NT2/D1 (cell line): ENCODE results near the gene HAGHL.

Source experiments
- DNase-seq: peaks from one replicate; pipeline ENCODE4 v3.0.0-alpha.2; 2011; ENCODE audit warnings: low read depth, low spot score
- H3K27me3 ChIP-seq: 2 replicates; pipeline ENCODE4 v1.6.0; 2011; ENCODE audit warnings: mild to moderate bottlenecking; ENCODE audit not compliant: insufficient read length, insufficient read depth
- H3K36me3 ChIP-seq: 2 replicates; pipeline ENCODE4 v1.6.1; 2011; ENCODE audit warnings: mild to moderate bottlenecking, low read length, mixed read lengths; ENCODE audit not compliant: insufficient read depth, insufficient read length
- H3K4me1 ChIP-seq: 2 replicates; pipeline ENCODE4 v1.5.1; 2011; ENCODE audit not compliant: insufficient read depth, insufficient read length
- H3K4me3 ChIP-seq: 2 replicates; pipeline ENCODE4 v1.5.1; 2011; ENCODE audit warnings: low read depth; ENCODE audit not compliant: insufficient read length
- H3K9ac ChIP-seq: 2 replicates; pipeline ENCODE4 v1.6.0; 2011; ENCODE audit warnings: low read depth; ENCODE audit not compliant: insufficient read length
- H3K9me3 ChIP-seq: 2 replicates; pipeline ENCODE4 v1.5.1; 2011; ENCODE audit warnings: mild to moderate bottlenecking, low read length; ENCODE audit not compliant: insufficient read depth
- SUZ12 ChIP-seq: IDR thresholded peaks from 2 replicates; pipeline ENCODE4 v1.6.1; 2011; ENCODE audit not compliant: insufficient read length, insufficient read depth; ENCODE audit errors: extremely low read depth
- YY1 ChIP-seq: IDR thresholded peaks from 2 replicates; pipeline ENCODE4 v1.6.1; 2011; ENCODE audit not compliant: insufficient read length, insufficient read depth
- ZNF274 ChIP-seq: IDR thresholded peaks from 2 replicates; pipeline ENCODE4 v1.6.1; 2011; ENCODE audit warnings: mild to moderate bottlenecking, low read depth, low read length

The HAGHL gene

GRCh38 chr16:776824-777223 lies 49.9 kb downstream of the HAGHL start:
- Histone ChIP-seq H3K9ac (no peak overlapping the region), H3K9me3 (no peaks in the 10 kb centered on the region), H3K27me3 (peaks cover 21% of the 10 kb centered on the region), H3K36me3 (no peaks in the 10 kb centered on the region), H3K4me1 (peaks cover 9% of the 10 kb centered on the region), H3K4me3 (no peak overlapping the region)
- TF ChIP-seq YY1 (no peak), ZNF274 (no peak), SUZ12 (no peak)
- DNase-seq: no peak

- H3K36me3 ChIP-seq: no peaks in the 10 kb centered on the region
- no peak for DNase-seq
- peaks cover 10% of the 10 kb centered on the region for H3K4me1 ChIP-seq
- TF ChIP-seq YY1: no peak
- H3K9ac ChIP-seq: peak overlapping the region; percentile 8
- H3K9me3 ChIP-seq: no peaks in the 10 kb centered on the region
- no peak overlapping the region for H3K4me3 ChIP-seq
- peaks cover 21% of the 10 kb centered on the region for H3K27me3 ChIP-seq
These were observed 50.9 kb downstream of the HAGHL start for GRCh38 chr16:777826-778225.

- H3K9me3 ChIP-seq: no peaks in the 10 kb centered on the region
- TF ChIP-seq ZNF274 (no peak), YY1 (no peak), SUZ12 (no peak)
- H3K9ac ChIP-seq: peak overlapping the region; percentile 8
- DNase-seq: no peak
- H3K36me3 ChIP-seq: no peaks in the 10 kb centered on the region
- H3K27me3 ChIP-seq: peaks cover 21% of the 10 kb centered on the region
- H3K4me1 ChIP-seq: peaks cover 9% of the 10 kb centered on the region
- H3K4me3 ChIP-seq: no peak overlapping the region
These were observed 51.5 kb downstream of the HAGHL start for GRCh38 chr16:778447-778846.

GRCh38 chr16:778909-779527 lies 52.1 kb downstream of the HAGHL start:
- H3K4me1 ChIP-seq: peaks cover 10% of the 10 kb centered on the region
- no peak overlapping the region for H3K4me3 ChIP-seq
- no peaks in the 10 kb centered on the region for H3K9me3 ChIP-seq
- H3K9ac ChIP-seq: no peak overlapping the region
- peaks cover 1% of the 10 kb centered on the region for H3K36me3 ChIP-seq
- no peak for TF ChIP-seq YY1
- no peak for TF ChIP-seq SUZ12
- TF ChIP-seq ZNF274: no peak
- no peak for DNase-seq
- peaks cover 21% of the 10 kb centered on the region for H3K27me3 ChIP-seq
